Dedifferentiated amniotic fluid mesenchymal stem cell (primary cell): ENCODE data around the gene TWNK.
A peak's percentile ranks its signal among the peaks of the same experiment; 100 is the strongest.

Experiments
- DNase-seq: peaks from one replicate; pipeline ENCODE4 v3.0.0-alpha.2; 2016; ENCODE audit errors: extremely low spot score

The TWNK gene

DNA sequence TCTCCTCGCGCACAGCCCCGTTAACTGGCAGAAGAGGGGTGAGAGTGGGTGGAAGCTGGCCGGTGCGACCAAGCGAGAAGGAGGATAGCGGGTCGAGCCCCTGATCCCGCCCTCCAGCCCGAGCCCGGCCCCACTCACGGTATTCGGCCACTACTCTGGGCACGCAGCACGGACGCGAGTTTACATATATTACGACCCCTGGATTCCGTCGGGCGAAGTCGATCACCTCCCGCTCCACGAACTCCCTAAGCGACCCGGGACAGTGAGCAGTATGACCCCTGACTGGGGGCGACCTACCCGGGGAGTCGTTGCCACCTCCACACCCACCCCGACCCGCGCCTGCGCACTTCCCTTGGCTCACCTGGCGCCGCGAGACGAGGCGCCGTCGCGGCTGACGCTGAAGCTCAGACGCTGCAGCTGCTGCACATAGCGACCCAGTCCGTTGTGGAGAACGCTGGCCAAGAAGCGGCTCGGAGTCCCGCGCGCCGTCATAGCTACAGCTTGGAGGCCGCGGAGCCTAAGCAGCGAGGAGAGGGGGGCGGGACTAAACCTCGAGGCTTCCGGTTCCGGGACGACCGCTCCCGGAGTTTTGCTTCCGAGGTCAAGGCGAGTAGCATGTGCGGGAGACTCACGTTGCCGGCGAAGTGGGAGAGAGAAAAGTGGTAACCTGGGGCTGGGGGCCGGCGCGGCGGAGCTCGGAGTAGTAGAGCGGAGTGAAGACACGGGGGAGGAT lies at the start of gene TWNK, which contains the start of gene MRPL43:
TSS of gene TWNK (plus strand) at position 592 of the 733 bp plus-strand sequence. CDS start 668 bp downstream, outside the sequence.
TSS of gene MRPL43 (minus strand) at position 546 of the 733 bp plus-strand sequence. CDS start at position 492, 54 bp downstream.
- DNase-seq = peak; percentile 81

DNA sequence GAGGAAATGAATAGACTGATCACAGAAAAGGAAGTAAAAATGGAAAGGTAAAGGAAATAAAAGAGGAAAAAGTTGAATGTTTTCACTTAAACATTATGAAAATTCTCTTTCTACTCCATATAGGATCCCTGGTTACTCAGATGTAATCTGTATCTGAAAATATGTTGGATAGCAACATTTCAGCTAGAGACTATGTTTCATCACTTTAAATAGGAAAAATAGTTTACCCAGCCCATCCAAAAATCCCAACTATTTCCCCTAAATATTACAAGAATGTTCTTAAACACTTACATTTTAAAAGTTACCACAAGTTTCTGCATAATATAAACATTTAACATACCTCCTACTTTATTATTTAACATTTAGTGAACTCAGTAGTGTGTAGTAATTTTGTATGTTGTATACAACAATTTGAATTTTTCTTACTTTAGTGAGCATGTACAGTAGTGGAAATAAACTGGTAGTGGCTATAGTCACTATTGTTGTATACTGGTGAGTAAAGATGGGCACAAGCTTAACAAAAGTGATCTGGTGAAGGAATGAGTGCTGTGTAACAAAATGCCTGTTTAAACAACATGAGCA lies 47.5 kb upstream of the TWNK start:
- peak; percentile 52 for DNase-seq

GRCh38 chr10:100942229-100942628 lies 45.1 kb upstream of the TWNK start:
- DNase-seq = no peak

DNA sequence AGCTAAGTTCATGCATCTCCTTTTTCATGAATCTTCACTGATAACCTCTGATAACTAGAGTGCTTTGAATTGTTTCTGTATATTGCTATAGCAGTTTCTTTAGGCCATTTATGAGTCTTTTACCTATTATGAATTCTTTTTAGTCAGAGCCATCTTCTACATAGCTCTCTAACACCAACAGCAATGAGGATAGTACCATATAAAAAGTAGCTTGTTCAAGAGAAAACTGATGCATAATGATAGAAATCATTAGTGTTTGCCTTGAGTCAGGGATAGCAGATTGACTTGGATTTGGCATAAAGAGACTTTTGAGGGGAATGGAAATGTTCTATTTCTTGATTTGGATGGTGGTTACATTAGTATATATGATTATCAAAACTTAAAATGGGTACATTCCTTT lies 43.8 kb upstream of the TWNK start:
- DNase-seq = no peak

GRCh38 chr10:100945754-100946153 lies 41.6 kb upstream of the TWNK start:
- DNase-seq = no peak

DNA sequence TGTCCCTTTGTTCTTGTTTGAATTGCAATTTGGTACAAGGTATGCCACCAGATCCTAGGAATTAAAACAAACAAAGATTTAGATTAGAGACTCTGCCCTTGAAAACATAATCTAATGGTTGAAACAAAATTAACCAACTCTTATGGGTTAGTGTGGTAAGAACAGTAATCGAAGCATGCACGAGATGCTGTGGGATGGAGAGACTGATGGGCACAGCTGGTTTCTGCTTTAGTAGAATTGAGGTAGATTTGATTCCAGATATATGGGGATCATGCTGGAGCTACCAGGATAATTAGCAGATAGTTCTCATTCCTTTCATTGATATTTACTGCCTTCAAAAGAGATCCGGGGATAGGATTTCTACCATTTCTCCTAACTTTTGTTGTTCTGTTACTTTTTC lies 38.4 kb upstream of the TWNK start:
- no peak for DNase-seq

DNA sequence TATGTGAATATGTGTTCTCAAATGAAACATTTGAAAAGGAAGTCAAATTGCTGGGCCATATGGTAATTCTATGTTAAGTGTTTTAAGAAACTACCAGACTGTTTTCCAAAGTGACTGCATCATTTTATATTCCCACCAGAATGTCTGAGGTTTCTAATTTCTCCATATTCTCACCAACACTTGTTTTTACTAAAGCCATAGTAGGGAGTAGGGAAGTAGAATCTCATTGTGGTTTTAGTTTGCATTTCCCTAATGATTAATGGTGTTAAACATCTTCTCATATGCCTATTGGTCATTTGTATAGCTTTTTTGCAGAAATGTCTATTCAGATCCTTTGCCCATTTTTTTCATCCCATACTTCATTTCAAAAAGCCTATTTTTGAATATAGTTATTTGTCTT lies 27.1 kb upstream of the TWNK start:
- no peak for DNase-seq

DNA sequence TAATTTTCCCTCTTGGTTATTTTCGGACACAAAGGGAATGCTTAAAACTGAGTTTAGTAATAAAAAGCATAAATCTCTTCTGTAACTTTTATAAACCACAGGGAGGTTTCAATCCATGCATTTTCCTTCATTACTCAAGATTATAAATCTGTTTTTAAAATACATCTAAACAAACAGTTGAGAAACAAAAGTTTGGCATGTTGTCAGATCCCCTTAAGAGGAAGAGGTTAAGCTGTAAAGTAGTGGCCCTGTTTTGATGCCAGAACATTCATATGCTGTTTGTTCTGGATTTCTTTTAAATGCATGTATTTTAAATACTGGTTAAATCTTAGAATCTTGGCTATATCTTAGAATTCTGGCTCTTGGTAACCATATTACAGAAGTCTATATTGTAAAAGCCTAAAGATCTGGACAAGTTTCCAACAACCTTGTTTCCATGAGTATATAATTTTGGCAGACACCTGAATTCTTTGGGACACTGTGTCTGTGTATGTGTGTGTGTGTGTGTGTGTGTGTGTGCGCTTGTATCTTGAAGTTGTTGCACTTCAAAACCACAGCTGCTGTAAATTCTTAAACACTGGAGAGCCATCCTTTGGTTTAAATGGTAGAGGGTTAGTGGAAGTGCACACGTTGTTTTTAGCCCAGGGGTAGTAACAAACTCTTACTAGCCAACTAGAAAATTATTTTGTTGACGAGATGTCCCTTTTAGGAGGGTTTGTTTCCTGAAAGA lies 24.8 kb upstream of the TWNK start:
- DNase-seq = no peak

DNA sequence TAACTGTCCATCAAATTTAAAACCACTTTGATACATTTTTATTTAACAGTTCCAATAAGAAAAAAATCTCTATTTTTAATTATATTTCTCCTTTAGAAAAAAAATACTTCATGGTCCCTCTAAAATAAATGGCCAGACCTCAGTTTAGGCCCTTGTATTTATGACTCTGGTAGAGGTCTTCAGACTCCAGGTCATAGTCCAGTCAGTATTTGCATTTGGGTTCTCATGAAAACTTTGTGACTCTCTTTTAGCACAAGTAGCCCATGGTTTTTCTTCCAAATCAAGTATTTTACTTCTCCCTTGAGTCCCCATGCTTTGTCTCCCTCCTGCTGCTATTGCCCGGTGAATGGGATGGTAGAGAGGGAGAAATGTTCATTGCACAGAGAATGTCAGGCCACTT lies 23.5 kb upstream of the TWNK start:
- no peak for DNase-seq

DNA sequence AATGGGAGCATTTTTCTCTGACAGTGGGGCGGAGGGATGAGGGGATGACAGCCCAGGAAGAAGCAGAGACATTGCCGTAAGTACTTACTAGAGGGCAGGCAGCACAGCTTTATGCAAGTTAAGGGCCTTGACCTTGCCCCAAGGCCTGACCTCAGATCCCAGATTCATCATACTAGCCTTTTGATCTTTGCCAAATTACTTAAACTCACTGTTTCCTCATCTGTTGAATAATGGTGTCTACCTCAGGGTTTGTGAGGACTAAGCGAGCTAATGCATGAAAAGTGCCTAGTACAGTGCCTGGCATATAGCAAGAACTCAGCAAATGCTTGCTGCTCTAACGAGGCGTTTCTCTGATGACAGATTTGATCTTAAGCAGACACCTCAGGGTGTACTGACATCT lies 21.5 kb upstream of the TWNK start:
- no peak for DNase-seq

- DNase-seq = no peak
Observed at GRCh38 chr10:100966887-100967286, 20.5 kb upstream of the TWNK start.

GRCh38 chr10:100967332-100967731 lies 20.0 kb upstream of the TWNK start:
- no peak for DNase-seq

- no peak for DNase-seq
Observed at GRCh38 chr10:100968062-100968736, 19.1 kb upstream of the TWNK start.

DNA sequence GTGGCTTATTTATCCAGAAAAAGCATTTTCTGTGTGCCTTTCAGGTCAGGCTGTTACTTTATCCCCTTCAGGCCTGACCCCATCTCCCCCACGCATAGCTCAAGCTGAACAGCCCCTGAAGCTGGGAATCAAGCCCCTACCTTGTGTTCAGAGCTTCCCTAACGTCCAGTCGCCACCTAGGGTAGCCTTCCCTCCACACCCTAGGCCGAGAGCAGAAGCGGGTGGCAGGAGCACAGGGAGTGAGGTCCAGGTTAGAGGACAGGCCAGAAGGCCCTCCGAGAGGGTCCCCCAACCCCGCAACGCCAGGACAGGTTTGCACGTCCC lies 18.5 kb upstream of the TWNK start:
- DNase-seq = no peak

DNA sequence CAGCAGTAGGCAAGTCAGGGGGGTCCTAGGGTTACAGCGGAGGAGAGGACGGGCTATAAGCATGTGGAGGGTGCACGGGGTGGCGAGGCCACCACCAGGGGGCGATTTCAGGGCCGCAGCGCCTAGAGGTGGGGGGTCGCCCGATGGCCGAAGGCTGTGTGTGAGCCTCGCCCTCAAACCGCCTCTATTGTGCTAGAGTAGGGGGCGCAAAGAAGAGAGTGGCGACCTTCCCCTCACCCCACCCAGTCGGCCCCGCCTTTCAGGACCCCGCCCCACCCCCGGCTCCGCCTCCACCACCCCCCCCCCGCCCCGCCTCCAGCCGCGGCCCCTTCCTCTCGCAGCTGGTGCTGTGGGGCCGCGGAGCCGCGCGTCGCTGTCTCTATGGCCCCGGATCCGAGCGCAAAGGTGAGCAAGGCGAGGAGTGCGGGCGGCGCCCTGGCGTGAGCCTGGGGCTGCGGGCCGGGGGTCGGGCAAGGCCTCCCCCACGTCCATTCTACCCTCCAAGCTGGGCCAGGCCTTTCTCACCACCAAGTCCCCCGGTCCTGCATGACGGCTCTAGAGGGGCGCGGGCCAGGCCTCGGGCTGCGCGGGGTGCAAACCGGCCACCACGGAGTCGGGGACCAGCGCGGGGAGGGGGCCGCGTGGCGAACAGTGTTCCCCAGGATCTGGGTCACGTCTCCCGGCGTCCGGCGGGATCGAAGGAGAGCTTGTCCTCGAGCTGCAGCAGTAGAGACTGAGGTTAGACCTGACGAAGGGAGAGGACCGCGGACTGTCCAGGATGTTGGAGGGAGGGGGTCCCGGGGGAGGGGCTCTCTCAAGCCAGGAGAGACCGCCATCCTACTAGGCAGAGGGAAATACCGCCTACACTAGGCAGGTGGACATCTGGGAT lies 17.9 kb upstream of the TWNK start, which contains the start of gene SEMA4G:
TSS of gene SEMA4G (plus strand) at position 318 of the 889 bp plus-strand sequence. CDS start 3,409 bp downstream, outside the sequence.
- DNase-seq = no peak

DNA sequence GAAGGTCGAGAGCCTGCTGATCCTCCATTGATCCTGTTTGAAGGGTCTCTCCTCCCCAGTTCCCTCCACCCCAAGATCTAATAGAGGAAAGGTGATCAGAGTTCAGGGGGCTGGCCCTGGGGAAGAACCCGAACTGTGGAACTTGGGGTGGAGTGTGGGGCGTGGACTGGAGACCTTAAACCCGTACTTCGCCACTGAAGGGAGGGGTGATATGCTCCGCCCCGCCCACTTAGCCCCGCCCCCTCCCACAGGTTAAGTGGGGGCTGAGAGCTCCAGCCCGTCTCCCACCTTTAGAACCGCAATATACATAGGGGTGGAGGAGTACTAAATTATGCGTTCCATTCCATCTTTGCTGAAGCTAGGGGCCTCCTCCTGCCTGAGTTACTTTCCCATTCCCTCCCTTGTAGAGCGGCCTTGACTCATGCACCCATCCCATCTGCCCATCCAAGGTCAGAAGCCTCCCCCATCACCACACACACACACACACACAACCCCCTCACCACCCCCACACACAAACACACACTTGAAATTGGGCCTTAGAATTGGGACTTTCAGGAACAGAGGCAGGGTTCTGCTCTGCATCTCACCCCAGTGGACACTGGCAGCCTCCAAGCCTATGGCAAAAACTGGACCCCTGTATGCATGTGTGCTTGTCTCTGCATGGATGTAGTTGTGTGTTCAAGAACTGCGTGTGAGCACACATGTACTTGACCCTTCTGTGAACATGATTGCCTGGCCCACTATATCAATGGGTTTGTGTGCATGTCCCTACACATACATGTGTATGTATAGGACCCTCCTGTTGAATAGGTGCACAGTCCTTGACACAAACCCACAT lies 17.0 kb upstream of the TWNK start:
- DNase-seq = no peak

DNA sequence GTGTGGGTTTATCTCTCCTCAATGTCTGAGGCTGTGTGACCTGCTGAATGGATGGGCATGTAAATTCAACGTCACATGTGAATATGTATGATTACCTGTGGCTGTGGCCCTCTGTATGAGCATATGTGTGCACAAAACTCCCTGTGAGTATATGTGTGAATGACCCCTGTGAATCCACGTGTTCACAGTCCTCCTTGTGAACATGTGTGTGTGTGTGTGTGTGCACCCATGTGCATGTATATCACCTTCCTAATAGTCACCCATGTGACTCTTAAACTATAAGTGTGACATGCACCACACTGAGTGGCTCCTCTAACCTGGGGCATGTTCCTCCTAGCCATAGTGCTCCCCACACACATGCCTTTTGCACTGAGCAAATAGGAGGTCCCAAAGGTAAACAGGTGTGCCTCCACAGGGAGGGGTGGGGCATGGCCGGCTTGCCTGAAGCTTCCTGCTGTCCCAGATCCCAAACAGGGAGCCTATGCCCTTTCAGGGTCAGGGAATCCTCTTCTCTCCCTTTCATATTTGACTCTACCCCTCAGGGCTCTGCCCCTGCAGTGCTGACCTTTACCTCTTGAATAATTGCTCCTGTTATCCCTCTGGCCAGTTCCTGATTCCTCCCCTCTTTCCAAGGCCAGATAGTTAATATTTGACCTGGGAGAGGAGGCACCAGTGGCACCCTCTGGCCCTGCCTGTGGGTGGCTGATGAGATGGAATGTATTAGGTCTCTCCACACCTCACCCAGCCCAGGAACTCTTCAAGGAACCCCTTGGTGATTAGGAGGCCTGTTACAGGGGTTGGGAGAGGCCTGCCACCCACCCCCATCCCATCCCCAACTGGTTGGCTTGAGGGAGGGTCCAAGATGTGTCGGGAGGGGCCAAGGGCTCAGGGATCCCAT lies 16.2 kb upstream of the TWNK start:
- DNase-seq = no peak

DNA sequence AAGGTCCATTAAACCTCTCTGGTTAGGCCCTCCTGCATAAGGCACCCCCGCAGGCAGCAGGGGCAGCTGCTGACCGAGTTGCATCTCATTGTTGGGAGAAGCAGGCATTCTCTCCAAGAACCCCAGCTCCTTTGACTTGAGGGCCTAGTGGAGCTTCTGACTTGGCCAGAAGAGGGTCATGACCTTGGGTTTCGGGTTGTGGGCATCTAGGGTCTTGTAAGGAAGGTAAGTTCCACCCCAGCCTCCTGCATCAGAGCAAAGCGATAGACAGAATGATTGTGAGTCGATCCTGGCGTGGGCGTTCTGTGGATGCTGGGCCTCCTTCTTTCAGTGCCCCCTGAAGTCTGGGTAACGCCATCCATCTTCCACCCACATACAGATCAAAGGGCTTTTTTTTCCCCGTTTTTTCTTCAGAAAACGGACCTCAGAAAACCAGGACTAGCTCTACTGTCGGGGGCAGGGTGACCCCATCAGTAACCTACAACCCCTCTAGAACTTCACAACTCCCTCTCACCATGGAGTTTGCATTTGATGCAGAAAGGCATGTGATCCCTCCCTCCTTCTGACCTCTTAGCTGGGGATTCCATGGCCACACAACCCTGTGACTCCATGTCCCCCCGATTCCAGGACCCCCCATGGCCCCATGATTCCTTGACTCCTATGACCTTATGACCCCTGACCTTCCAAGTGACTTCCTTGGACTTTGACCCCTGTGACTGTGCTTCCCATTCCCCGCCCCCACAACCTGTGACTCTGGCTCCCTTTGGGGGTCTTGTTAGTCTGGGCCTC lies 15.0 kb upstream of the TWNK start:
- DNase-seq = no peak
